Body of pancreas (tissue), 4 donors: ENCODE measurements around the gene DSTN.

Source experiments
- POLR2A ChIP-seq, 3 donors: fragments of 450-650 bp; IDR thresholded peaks; one replicate each; pipeline ENCODE4 v1.6.1; 2016; ENCODE audit warnings: antibody characterized with exemption in 3 of 3, mild to moderate bottlenecking in 2 of 3
- TF ChIP-seq, protein P1 (sequence below), 7 experiments: fragments of 450-650 bp in 4 of 7; fragments of 200-600 bp in 3 of 7; sonication (generic) in 3 of 7; IDR thresholded peaks; one replicate each; pipeline ENCODE4 v1.5.1; 2016 to 2019; ENCODE audit warnings: antibody characterized with exemption in 7 of 7

- TF ChIP-seq, protein P1, sequence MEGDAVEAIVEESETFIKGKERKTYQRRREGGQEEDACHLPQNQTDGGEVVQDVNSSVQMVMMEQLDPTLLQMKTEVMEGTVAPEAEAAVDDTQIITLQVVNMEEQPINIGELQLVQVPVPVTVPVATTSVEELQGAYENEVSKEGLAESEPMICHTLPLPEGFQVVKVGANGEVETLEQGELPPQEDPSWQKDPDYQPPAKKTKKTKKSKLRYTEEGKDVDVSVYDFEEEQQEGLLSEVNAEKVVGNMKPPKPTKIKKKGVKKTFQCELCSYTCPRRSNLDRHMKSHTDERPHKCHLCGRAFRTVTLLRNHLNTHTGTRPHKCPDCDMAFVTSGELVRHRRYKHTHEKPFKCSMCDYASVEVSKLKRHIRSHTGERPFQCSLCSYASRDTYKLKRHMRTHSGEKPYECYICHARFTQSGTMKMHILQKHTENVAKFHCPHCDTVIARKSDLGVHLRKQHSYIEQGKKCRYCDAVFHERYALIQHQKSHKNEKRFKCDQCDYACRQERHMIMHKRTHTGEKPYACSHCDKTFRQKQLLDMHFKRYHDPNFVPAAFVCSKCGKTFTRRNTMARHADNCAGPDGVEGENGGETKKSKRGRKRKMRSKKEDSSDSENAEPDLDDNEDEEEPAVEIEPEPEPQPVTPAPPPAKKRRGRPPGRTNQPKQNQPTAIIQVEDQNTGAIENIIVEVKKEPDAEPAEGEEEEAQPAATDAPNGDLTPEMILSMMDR (IDR thresholded peaks at IDR 0.05), result no peak
- TF ChIP-seq POLR2A (IDR thresholded peaks at IDR 0.05), result no peak
Observed at GRCh38 chr20:17657079-17657825, 87.4 kb downstream of the DSTN start.
